Naive B cell (primary cell): ENCODE data around the gene INHBE. TPM values are rescaled to one million over a fixed set of nuclear protein-coding genes. Genes with fewer than 3 reads are reported as not detected.
"Not testable (repeated sequence)": the region's sequence is repeated elsewhere in the genome, so short reads cannot be mapped to it uniquely, and the experiment has no call there.

Experiments
- ATAC-seq, 2 donors: fragments of 150-1000 bp; cut with Tn5 transposase; 2 replicates each; pipeline ENCODE4 v1.10.0; 2021; ENCODE audit warnings: low read depth in 2 of 2, mild to moderate bottlenecking in 2 of 2, moderate library complexity in 2 of 2
- DNase-seq: peaks from one replicate; pipeline ENCODE4 v3.0.0; 2022
- H3K27ac Mint-ChIP-seq, 6 donors: one replicate each; pipeline ENCODE4 v1.8.0; 2020 to 2022; ENCODE audit warnings: mild to moderate bottlenecking in 6 of 6, mixed read lengths in 6 of 6, moderate library complexity in 5 of 6, inconsistent platforms in 2 of 6
- H3K27me3 Mint-ChIP-seq, 3 donors: one replicate each; pipeline ENCODE4 v1.8.0; 2021 to 2022; ENCODE audit warnings: mixed read lengths in 3 of 3, mild to moderate bottlenecking in 1 of 3
- H3K36me3 Mint-ChIP-seq, 2 donors: one replicate each; pipeline ENCODE4 v1.8.0; 2020 to 2022; ENCODE audit warnings: mixed read lengths in 2 of 2, inconsistent platforms in 1 of 2, mild to moderate bottlenecking in 1 of 2
- H3K4me1 Mint-ChIP-seq, 3 donors: one replicate each; pipeline ENCODE4 v1.8.0; 2020 to 2022; ENCODE audit warnings: mixed read lengths in 3 of 3, inconsistent platforms in 1 of 3, mild to moderate bottlenecking in 1 of 3, moderate library complexity in 1 of 3
- H3K4me3 Mint-ChIP-seq, 8 donors: one replicate each; pipeline ENCODE4 v1.8.0; 2020 to 2022; ENCODE audit warnings: mild to moderate bottlenecking in 8 of 8, mixed read lengths in 8 of 8, moderate library complexity in 8 of 8, inconsistent platforms in 2 of 8
- H3K9me3 Mint-ChIP-seq, 7 donors: one replicate each; pipeline ENCODE4 v1.8.0; 2020 to 2022; ENCODE audit warnings: mixed read lengths in 7 of 7, mild to moderate bottlenecking in 5 of 7, inconsistent platforms in 2 of 7, moderate library complexity in 1 of 7
- polyA plus RNA-seq, 6 donors: library from polyadenylated mRNA; unstranded; fragments of 300-500 nt; fragmentation: Illumina TruSeq; gene quantifications; one replicate each; pipeline ENCODE4 v1.2.3, GENCODE V29; 2021; ENCODE audit warnings: low read depth in 6 of 6

INHBE gene
- polyA plus RNA-seq, 6 donors from 2014 or later: 0.44 TPM; not detected in 5

GRCh38 chr12:57490126-57490525 is 35.0 kb downstream of the INHBE start:
- no peak for ATAC-seq
- H3K9me3 Mint-ChIP-seq: no peaks in the 10 kb centered on the region
- H3K27me3 Mint-ChIP-seq: no peaks in the 10 kb centered on the region
- H3K36me3 Mint-ChIP-seq: peaks cover 7 to 17% of the 10 kb centered on the region in 2 donors
- no peak for DNase-seq
- H3K4me1 Mint-ChIP-seq: peaks cover 25 to 28% (median 28%) of the 10 kb centered on the region in 3 donors
- no peak overlapping the region for H3K27ac Mint-ChIP-seq
- H3K4me3 Mint-ChIP-seq: peak overlapping the region in 3 of 8 donors; percentile 52 to 98 (median 86)

- no peak for DNase-seq
- Mint-ChIP-seq H3K27me3 (no peaks in the 10 kb centered on the region), H3K9me3 (no peaks in the 10 kb centered on the region), H3K4me3 (peak overlapping the region in 1 of 8 donors; percentile 67), H3K27ac (peak overlapping the region in 2 of 6 donors; percentile 23 to 91), H3K4me1 (peaks cover 23 to 28% (median 25%) of the 10 kb centered on the region in 3 donors), H3K36me3 (peaks cover 7 to 17% of the 10 kb centered on the region in 2 donors)
- ATAC-seq: no peak
These were observed 36.5 kb downstream of the INHBE start for GRCh38 chr12:57491393-57492280.

- not testable (repeated sequence) for ATAC-seq, DNase-seq, H3K9me3 Mint-ChIP-seq, H3K4me3 Mint-ChIP-seq, H3K27me3 Mint-ChIP-seq
- H3K36me3 Mint-ChIP-seq: peaks cover 7 to 37% of the 10 kb centered on the region in 2 donors
- peak overlapping the region in 1 of 6 donors; percentile 33 for H3K27ac Mint-ChIP-seq
- H3K4me1 Mint-ChIP-seq: peaks cover 5 to 16% (median 5%) of the 10 kb centered on the region in 3 donors
These were observed 40.1 kb downstream of the INHBE start for GRCh38 chr12:57495051-57495701.

- no peak overlapping the region for H3K4me3 Mint-ChIP-seq
- peaks cover 8 to 38% of the 10 kb centered on the region in 2 donors for H3K36me3 Mint-ChIP-seq
- H3K4me1 Mint-ChIP-seq: peaks cover 5 to 11% (median 6%) of the 10 kb centered on the region in 3 donors
- H3K9me3 Mint-ChIP-seq: no peaks in the 10 kb centered on the region
- H3K27ac Mint-ChIP-seq: peak overlapping the region in 1 of 6 donors; percentile 0
- no peaks in the 10 kb centered on the region for H3K27me3 Mint-ChIP-seq
- no peak for DNase-seq
- ATAC-seq: no peak
These were observed 41.7 kb downstream of the INHBE start for GRCh38 chr12:57496822-57497221.

- no peak for ATAC-seq
- no peaks in the 10 kb centered on the region for H3K27me3 Mint-ChIP-seq
These were observed 42.4 kb downstream of the INHBE start for GRCh38 chr12:57497223-57498131.

GRCh38 chr12:57498132-57498502 is 43.0 kb downstream of the INHBE start:
- Mint-ChIP-seq H3K9me3 (no peaks in the 10 kb centered on the region), H3K27me3 (no peaks in the 10 kb centered on the region), H3K27ac (peak overlapping the region in 3 of 6 donors; percentile 31 to 89 (median 47)), H3K4me1 (peaks cover 5 to 11% (median 6%) of the 10 kb centered on the region in 3 donors), H3K4me3 (no peak overlapping the region), H3K36me3 (peaks cover 13 to 32% of the 10 kb centered on the region in 2 donors)
- DNase-seq (no peak), ATAC-seq (no peak)

More at GRCh38 chr12:57497223-57498131, 42.4 kb downstream of the INHBE start:
- Mint-ChIP-seq H3K4me1 (peaks cover 5 to 11% (median 6%) of the 10 kb centered on the region in 3 donors), H3K9me3 (no peaks in the 10 kb centered on the region), H3K4me3 (no peak overlapping the region), H3K36me3 (peaks cover 13 to 37% of the 10 kb centered on the region in 2 donors), H3K27ac (peak overlapping the region in 4 of 6 donors; percentile 32 to 84 (median 58))
- no peak for DNase-seq

GRCh38 chr12:57498571-57498970 is 43.5 kb downstream of the INHBE start:
- Mint-ChIP-seq H3K4me3 (no peak overlapping the region), H3K27me3 (no peaks in the 10 kb centered on the region), H3K4me1 (peaks cover 5 to 11% (median 6%) of the 10 kb centered on the region in 3 donors), H3K27ac (peak overlapping the region in 2 of 6 donors; percentile 31 to 47), H3K36me3 (peaks cover 13 to 32% of the 10 kb centered on the region in 2 donors), H3K9me3 (no peaks in the 10 kb centered on the region)
- DNase-seq (no peak), ATAC-seq (no peak)

GRCh38 chr12:57500213-57500612 is 45.1 kb downstream of the INHBE start:
- ATAC-seq (no peak), DNase-seq (no peak)
- H3K27me3 Mint-ChIP-seq: no peaks in the 10 kb centered on the region
- H3K4me3 Mint-ChIP-seq: no peak overlapping the region
- no peaks in the 10 kb centered on the region for H3K9me3 Mint-ChIP-seq
- H3K27ac Mint-ChIP-seq: peak overlapping the region in 1 of 6 donors; percentile 10
- peaks cover 5 to 11% (median 6%) of the 10 kb centered on the region in 3 donors for H3K4me1 Mint-ChIP-seq
- peaks cover 13 to 32% of the 10 kb centered on the region in 2 donors for H3K36me3 Mint-ChIP-seq

GRCh38 chr12:57502311-57502969 is 47.3 kb downstream of the INHBE start:
- H3K9me3 Mint-ChIP-seq, H3K27me3 Mint-ChIP-seq, ATAC-seq, H3K4me1 Mint-ChIP-seq, DNase-seq: not testable (repeated sequence)
- Mint-ChIP-seq H3K27ac (peak overlapping the region in 3 of 6 donors; percentile 11 to 36 (median 33)), H3K36me3 (peaks cover 13 to 26% of the 10 kb centered on the region in 2 donors), H3K4me3 (peak overlapping the region in 1 of 8 donors; percentile 51)

GRCh38 chr12:57506541-57506940 is 51.4 kb downstream of the INHBE start:
- not testable (repeated sequence) for DNase-seq, ATAC-seq, H3K27ac Mint-ChIP-seq, H3K4me1 Mint-ChIP-seq, H3K36me3 Mint-ChIP-seq, H3K27me3 Mint-ChIP-seq, H3K4me3 Mint-ChIP-seq, H3K9me3 Mint-ChIP-seq
